Measurements from ENCODE around the gene KREMEN1.
A peak's percentile ranks its signal among the peaks of the same experiment; 100 is the strongest.

KREMEN1 gene

DNA sequence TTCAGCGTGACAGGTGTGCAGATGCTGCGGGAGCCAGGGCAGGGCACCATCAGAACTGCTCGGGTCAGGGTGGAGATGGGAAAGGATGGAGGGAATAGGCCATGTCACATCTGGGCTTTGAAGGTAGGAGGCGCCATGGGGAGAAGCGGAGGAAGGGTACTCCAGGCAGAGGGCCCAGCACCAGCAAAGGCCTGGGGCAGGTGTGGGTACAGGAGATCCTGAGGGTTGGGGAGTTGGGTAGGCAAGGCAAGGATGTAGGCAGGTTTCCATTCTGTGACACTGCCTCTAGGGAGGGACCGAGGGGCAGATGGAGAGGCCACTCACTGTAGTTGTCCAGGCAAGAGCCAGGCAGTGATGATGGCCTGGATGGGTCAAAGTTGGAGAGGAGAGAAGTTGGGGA lies 141.4 kb downstream of the KREMEN1 start:
- peak in 1 of 10 donors; percentile 75 for DNase-seq
- intact Hi-C loops (cut with DNase I) = no loop called here

DNA sequence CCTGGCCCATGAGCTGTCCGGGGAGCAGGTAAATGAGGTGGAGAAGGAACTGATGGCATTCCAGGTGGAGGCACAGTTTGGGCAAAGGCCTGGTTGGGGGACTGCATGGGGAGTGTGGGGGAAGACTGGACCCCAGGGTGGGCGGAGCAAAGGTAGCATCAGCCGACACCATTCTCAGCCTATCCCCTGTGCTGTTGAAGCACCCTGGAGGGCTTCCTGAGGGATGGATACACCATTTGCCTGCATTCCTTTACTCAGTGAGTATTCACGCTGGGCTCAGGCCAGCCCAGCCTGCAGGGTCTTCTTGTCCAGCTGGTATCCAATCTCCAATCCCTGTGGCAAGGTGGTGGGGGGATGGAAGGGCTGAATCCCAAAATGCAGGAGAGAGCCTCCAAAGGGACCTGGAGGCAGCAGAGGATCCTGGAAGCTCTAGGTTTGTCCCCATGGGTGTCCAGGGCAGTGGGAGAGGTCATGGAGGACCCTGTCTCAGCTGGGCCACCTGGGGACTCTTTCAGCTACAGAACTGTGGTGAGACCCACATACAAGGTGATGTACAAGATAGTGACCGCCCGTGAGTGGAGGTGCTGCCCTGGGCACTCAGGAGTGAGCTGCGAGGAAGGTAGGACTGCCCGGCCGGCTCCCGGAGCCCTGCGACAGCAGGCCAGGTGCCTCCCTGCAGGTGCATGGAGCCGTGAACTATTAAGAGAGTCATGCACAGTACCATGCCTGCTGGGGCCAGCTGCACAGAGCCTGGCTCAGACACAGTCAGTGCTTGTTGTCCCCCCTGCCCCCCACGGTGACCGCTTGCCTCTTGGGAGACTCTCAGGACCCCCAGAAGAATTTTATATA lies 142.4 kb downstream of the KREMEN1 start:
- intact Hi-C loops (cut with DNase I) = no loop called here
- peak in 2 of 10 donors; percentile 37 to 72 for DNase-seq

DNA sequence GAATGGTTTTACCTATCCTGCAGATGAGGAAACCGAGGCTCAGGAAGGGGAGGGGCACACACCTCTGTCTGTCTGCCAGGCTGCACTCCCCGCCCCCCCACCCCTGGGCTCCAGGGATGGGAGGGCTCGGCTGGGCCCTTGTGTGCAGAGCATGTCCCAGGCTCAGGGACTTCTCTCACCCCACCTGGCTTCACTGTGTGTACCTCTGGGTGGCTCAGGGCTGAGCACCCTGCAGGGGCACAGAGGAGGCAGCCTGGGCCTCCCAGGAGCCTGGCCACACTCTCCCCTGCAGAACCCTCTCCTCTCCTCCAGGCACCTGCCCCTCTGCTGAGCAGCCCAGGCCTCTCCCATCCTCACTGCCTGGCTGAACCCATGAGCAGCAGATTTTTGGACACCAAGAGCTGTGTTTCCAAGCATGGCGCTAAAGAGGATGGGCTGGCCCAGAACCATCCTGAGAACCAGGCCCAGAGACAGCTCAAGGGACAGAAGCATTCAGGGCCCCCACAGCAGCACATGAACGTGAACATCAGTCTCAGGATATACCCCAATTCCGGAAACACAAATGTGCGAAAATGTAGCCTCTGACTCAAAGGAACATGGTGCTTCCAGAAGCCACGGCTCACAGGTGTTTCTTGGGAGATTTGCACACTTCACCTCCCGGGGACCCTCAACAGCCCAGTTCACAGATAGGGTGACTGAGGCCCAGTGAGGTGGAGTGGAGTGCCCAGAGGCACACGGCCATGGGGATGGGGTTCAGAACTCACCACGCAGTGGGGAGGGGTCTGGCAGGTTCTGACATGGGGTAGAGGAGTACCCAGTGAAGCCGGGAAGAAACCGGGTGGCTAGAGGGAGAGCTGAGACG lies 143.4 kb downstream of the KREMEN1 start:
- peak in 2 of 10 donors; percentile 36 to 52 for DNase-seq
- intact Hi-C loops (cut with DNase I) = no loop called here

DNA sequence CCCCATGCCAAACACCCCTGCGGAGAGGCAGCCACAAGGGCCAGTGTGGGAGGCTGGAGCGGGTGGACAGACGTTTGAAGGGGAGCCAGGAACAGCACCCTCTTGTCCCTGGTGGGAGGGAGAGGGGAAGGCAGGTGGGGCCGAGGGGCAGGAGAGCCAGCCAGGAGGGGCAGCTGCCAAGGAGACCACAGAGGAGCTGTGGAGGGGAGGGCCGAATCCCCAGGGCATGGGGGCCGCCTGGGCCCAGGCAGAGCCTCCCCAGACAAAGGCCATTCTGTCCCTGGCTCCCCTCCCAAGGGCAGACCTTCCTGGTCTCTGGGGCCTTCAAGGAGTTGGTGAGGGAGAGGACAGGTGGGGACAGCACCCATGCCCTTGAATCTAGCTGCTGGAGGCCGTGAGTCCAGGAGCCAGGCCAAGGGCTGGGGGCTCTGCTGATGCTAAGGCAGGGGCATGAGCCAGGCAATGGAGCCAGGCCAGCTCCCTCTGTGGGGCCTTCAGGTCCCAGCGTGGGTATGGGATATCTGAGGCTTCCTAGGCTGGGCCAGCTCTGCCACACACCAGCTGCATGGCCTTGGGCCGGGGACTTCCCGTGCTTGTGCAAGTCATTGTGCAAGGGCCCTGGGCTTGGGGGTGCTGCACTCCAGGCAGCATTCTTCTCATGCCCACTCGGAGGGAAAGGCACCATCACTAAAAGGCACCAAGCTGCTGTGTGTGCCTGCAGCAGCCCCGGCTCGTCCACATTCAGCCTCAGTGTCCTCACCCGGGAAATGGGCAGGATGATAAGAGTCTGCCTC lies 144.2 kb downstream of the KREMEN1 start:
- intact Hi-C loops (cut with DNase I) = no loop called here
- DNase-seq = peak in 5 of 10 donors; percentile 29 to 93 (median 80)

All from posterior cingulate gyrus (tissue), 11 donors.